OCI-LY1 (cell line): ENCODE results near the gene DYNC1H1.

Experiments used
- CTCF ChIP-seq: fragments of 200-600 bp; sonication (generic), shearing (Covaris generic); IDR thresholded peaks from 2 replicates; pipeline ENCODE4 v1.5.1; 2017; ENCODE audit warnings: mild to moderate bottlenecking, antibody characterized with exemption, low read length, moderate library complexity, mixed read lengths
- EZH2 ChIP-seq: fragments of 200-600 bp; sonication (generic), shearing (Covaris generic); IDR thresholded peaks from 2 replicates; pipeline ENCODE4 v1.8.0; 2017; ENCODE audit warnings: borderline replicate concordance, mixed run types, mild to moderate bottlenecking, antibody characterized with exemption, low read length, moderate library complexity, mixed read lengths

GRCh38 chr14:101932673-101933072, 31.7 kb upstream of the DYNC1H1 start:
- TF ChIP-seq CTCF = no peak
- TF ChIP-seq EZH2 = no peak
